ENCODE measurements around the gene CC2D2A.
"Not testable (repeated sequence)": the region's sequence is repeated elsewhere in the genome, so short reads cannot be mapped to it uniquely, and the experiment has no call there.

The CC2D2A gene

GRCh38 chr4:15562623-15563022 lies 92.9 kb downstream of the CC2D2A start:
- DNase-seq = no peak

- DNase-seq = no peak
These were observed 94.2 kb downstream of the CC2D2A start for GRCh38 chr4:15563871-15564270.

- no peak for DNase-seq
These were observed 99.1 kb downstream of the CC2D2A start for GRCh38 chr4:15568821-15569220.

GRCh38 chr4:15569746-15570145 lies 100.1 kb downstream of the CC2D2A start:
- DNase-seq = no peak

- no peak for DNase-seq
These were observed 106.3 kb downstream of the CC2D2A start for GRCh38 chr4:15575966-15576365.

- no peak for DNase-seq
These were observed 107.8 kb downstream of the CC2D2A start for GRCh38 chr4:15577508-15577907.

GRCh38 chr4:15584785-15585184 lies 115.1 kb downstream of the CC2D2A start:
- no peak for DNase-seq

- no peak for DNase-seq
These were observed 115.6 kb downstream of the CC2D2A start for GRCh38 chr4:15585331-15585730.

- no peak for DNase-seq
These were observed 116.4 kb downstream of the CC2D2A start for GRCh38 chr4:15586066-15586465.

GRCh38 chr4:15587649-15588048 lies 118.0 kb downstream of the CC2D2A start:
- no peak for DNase-seq

GRCh38 chr4:15592799-15593198 lies 123.1 kb downstream of the CC2D2A start:
- DNase-seq = no peak

GRCh38 chr4:15598644-15599043 lies 129.0 kb downstream of the CC2D2A start:
- no peak for DNase-seq

GRCh38 chr4:15600176-15600575 lies 130.5 kb downstream of the CC2D2A start:
- no peak for DNase-seq

GRCh38 chr4:15601862-15602261 lies 132.2 kb downstream of the CC2D2A start:
- no peak for DNase-seq

GRCh38 chr4:15605537-15605936 lies 135.9 kb downstream of the CC2D2A start:
- no peak for DNase-seq

GRCh38 chr4:15610855-15611254 lies 141.2 kb downstream of the CC2D2A start:
- DNase-seq = no peak

GRCh38 chr4:15612136-15612535 lies 142.5 kb downstream of the CC2D2A start:
- no peak for DNase-seq

- not testable (repeated sequence) for DNase-seq
These were observed 145.2 kb downstream of the CC2D2A start for GRCh38 chr4:15614891-15615290.

- DNase-seq = not testable (repeated sequence)
These were observed 147.7 kb downstream of the CC2D2A start for GRCh38 chr4:15617407-15617806.

GRCh38 chr4:15636818-15637217 lies 167.1 kb downstream of the CC2D2A start:
- no peak for DNase-seq

- DNase-seq = no peak
These were observed 168.7 kb downstream of the CC2D2A start for GRCh38 chr4:15638418-15638817.

GRCh38 chr4:15648600-15648999 lies 178.9 kb downstream of the CC2D2A start:
- no peak for DNase-seq

GRCh38 chr4:15649914-15650545 lies 180.3 kb downstream of the CC2D2A start:
- DNase-seq = peak; percentile 70
